Effector memory CD8-positive, alpha-beta T cell (primary cell): ENCODE data around the gene MAPRE2.
A peak's percentile ranks its signal among the peaks of the same experiment; 100 is the strongest.

Experiments used
- ATAC-seq: fragments of 150-1000 bp; cut with Tn5 transposase; replicated peaks from 2 replicates; pipeline ENCODE4 v1.10.0; 2021; ENCODE audit warnings: mild to moderate bottlenecking, moderate library complexity
- DNase-seq, 3 experiments: peaks; one replicate each; pipeline ENCODE4 v3.0.0; 2021
- H3K27ac Mint-ChIP-seq, 2 donors: one replicate each; pipeline ENCODE4 v1.8.0; 2022; ENCODE audit warnings: mild to moderate bottlenecking in 2 of 2, mixed read lengths in 2 of 2, moderate library complexity in 2 of 2
- H3K27me3 Mint-ChIP-seq, 2 donors: one replicate each; pipeline ENCODE4 v1.8.0; 2022; ENCODE audit warnings: mixed read lengths in 2 of 2
- H3K36me3 Mint-ChIP-seq: one replicate; pipeline ENCODE4 v1.8.0; 2022; ENCODE audit warnings: mild to moderate bottlenecking, moderate library complexity, mixed read lengths; ENCODE audit not compliant: insufficient read depth
- H3K4me1 Mint-ChIP-seq, 2 donors: one replicate each; pipeline ENCODE4 v1.8.0; 2022; ENCODE audit warnings: low read depth in 2 of 2, mixed read lengths in 2 of 2
- H3K4me3 Mint-ChIP-seq, 2 donors: one replicate each; pipeline ENCODE4 v1.8.0; 2022; ENCODE audit warnings: mild to moderate bottlenecking in 2 of 2, mixed read lengths in 2 of 2, moderate library complexity in 2 of 2
- H3K9me3 Mint-ChIP-seq, 2 donors: one replicate each; pipeline ENCODE4 v1.8.0; 2022; ENCODE audit warnings: mixed read lengths in 2 of 2

MAPRE2 gene

DNA sequence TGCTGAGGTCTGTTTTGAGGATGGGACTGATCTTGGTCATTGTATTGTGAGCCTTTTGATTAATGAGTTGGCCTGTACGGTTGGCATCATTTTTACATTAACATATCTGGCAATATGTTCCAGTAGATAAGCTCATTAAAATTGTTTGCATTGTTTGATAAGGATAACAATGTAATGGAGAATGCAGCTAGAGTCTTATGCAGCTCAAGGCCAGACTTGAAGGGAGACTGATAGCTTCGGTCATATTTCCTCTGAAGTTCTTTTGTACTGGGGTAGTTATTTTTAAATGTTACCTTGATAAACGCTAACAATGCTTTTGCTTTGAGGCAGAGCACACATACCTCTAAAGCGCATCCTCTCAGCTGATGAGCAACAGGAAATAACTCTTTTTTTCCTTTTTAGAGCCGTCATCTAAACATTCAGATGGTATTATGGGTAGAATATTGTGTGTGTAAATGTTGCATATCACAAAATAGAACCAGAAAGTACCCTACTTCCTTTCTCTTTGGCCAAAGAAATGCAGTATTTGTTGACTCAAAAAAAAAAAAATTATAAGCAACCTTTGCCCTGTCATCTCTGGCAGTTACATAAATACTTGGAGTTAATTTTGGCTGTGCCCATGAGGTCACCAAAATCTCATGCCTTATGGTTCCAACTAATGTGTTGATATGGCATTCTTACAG is 1.3 kb downstream of the MAPRE2 start:
- Mint-ChIP-seq H3K27ac (peak overlapping the region; percentile 97 to 99), H3K4me3 (peak overlapping the region; percentile 83 to 91), H3K4me1 (peaks cover 45 to 70% of the 10 kb centered on the region in 2 donors), H3K36me3 (peaks cover 39% of the 10 kb centered on the region), H3K27me3 (no peaks in the 10 kb centered on the region), H3K9me3 (no peaks in the 10 kb centered on the region)
- ATAC-seq (peak; percentile 55), DNase-seq (peak; percentile 18 to 37 (median 21))

GRCh38 chr18:35043207-35043606 is 2.0 kb downstream of the MAPRE2 start:
- H3K27me3 Mint-ChIP-seq = no peaks in the 10 kb centered on the region
- peaks cover 39% of the 10 kb centered on the region for H3K36me3 Mint-ChIP-seq
- DNase-seq (no peak), ATAC-seq (no peak)
- no peaks in the 10 kb centered on the region for H3K9me3 Mint-ChIP-seq
- H3K4me3 Mint-ChIP-seq = peak overlapping the region; percentile 83 to 91
- peak overlapping the region; percentile 97 to 99 for H3K27ac Mint-ChIP-seq
- peaks cover 46 to 69% of the 10 kb centered on the region in 2 donors for H3K4me1 Mint-ChIP-seq

- peak overlapping the region; percentile 29 to 83 for H3K4me3 Mint-ChIP-seq
- peaks cover 43% of the 10 kb centered on the region for H3K36me3 Mint-ChIP-seq
- no peaks in the 10 kb centered on the region for H3K9me3 Mint-ChIP-seq
- ATAC-seq = no peak
- H3K27me3 Mint-ChIP-seq = no peaks in the 10 kb centered on the region
- no peak for DNase-seq
- peak overlapping the region; percentile 78 to 99 for H3K27ac Mint-ChIP-seq
- H3K4me1 Mint-ChIP-seq = peaks cover 54 to 76% of the 10 kb centered on the region in 2 donors
Measured at GRCh38 chr18:35045121-35045520, 3.9 kb downstream of the MAPRE2 start.

GRCh38 chr18:35045806-35046205 is 4.6 kb downstream of the MAPRE2 start:
- no peak for DNase-seq
- peak overlapping the region; percentile 16 to 29 for H3K4me3 Mint-ChIP-seq
- H3K9me3 Mint-ChIP-seq = no peaks in the 10 kb centered on the region
- H3K27ac Mint-ChIP-seq = peak overlapping the region; percentile 52 to 78
- no peak for ATAC-seq
- H3K27me3 Mint-ChIP-seq = no peaks in the 10 kb centered on the region
- peaks cover 44% of the 10 kb centered on the region for H3K36me3 Mint-ChIP-seq
- H3K4me1 Mint-ChIP-seq = peaks cover 59 to 77% of the 10 kb centered on the region in 2 donors

GRCh38 chr18:35047697-35048292 is 6.6 kb downstream of the MAPRE2 start:
- DNase-seq (no peak), ATAC-seq (no peak)
- Mint-ChIP-seq H3K9me3 (no peaks in the 10 kb centered on the region), H3K4me1 (peaks cover 66 to 80% of the 10 kb centered on the region in 2 donors), H3K4me3 (no peak overlapping the region), H3K27ac (peak overlapping the region in 1 of 2 donors; percentile 52), H3K27me3 (no peaks in the 10 kb centered on the region), H3K36me3 (peaks cover 33% of the 10 kb centered on the region)

GRCh38 chr18:35049111-35050027 is 8.2 kb downstream of the MAPRE2 start:
- peaks cover 20% of the 10 kb centered on the region for H3K36me3 Mint-ChIP-seq
- peaks cover 59 to 79% of the 10 kb centered on the region in 2 donors for H3K4me1 Mint-ChIP-seq
- ATAC-seq (no peak), DNase-seq (no peak)
- peak overlapping the region; percentile 74 to 79 for H3K4me3 Mint-ChIP-seq
- H3K27me3 Mint-ChIP-seq = no peaks in the 10 kb centered on the region
- H3K9me3 Mint-ChIP-seq = no peaks in the 10 kb centered on the region
- H3K27ac Mint-ChIP-seq = peak overlapping the region; percentile 80 to 90

DNA sequence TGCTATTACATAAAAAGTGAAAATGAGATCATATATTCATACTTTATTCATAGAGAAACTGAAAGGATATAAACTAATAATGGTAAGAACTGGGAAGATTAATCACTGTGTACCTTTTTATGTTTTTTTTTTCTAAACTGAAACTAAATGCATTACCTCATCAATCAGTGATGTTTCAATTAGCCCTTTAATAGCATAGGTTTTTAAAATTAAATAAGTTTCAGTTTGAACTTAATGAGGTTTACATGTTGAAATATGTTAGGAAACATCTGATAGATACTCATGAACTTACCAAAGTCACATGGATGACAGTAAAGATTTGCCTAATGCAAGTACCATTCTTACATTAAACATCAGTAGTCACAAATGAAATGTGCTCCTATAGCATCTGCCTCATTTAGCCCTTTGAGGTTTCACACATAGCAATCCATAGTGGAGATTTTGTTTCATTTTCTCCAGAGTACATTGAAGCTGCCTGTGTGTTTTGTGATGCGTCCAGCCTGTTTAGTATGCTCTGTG is 8.9 kb downstream of the MAPRE2 start:
- DNase-seq (no peak), ATAC-seq (peak; percentile 69)
- H3K9me3 Mint-ChIP-seq = no peaks in the 10 kb centered on the region
- H3K27ac Mint-ChIP-seq = peak overlapping the region; percentile 80 to 90
- no peaks in the 10 kb centered on the region for H3K27me3 Mint-ChIP-seq
- H3K4me3 Mint-ChIP-seq = peak overlapping the region; percentile 74 to 79
- peaks cover 19% of the 10 kb centered on the region for H3K36me3 Mint-ChIP-seq
- peaks cover 54 to 77% of the 10 kb centered on the region in 2 donors for H3K4me1 Mint-ChIP-seq

DNA sequence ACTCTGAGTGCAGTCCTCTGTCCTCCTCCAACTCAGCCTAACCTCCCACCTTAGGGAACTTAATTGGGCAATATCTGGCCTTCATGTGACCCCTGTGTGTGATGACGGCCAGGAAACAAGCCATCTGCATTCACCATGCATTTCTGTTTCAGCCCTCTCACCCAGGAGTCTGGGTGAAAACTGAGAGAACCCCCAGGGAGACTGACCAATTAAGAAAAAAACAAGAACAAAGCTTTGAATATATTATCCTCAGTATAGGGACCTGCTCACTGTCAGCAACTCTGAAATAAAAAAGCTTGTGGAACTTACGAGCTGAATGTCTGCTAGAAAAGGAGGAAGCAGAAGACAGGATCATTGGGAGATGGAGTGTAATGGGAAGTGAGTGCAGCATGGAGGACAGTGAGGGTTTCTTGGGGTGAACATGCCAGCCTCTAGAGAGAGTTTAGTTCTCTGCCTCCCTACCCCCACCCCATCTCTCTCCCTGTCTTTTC is 9.5 kb downstream of the MAPRE2 start:
- peaks cover 21% of the 10 kb centered on the region for H3K36me3 Mint-ChIP-seq
- DNase-seq (no peak), ATAC-seq (peak; percentile 8)
- H3K4me3 Mint-ChIP-seq = peak overlapping the region; percentile 36 to 57
- H3K9me3 Mint-ChIP-seq = no peaks in the 10 kb centered on the region
- H3K4me1 Mint-ChIP-seq = peaks cover 53 to 73% of the 10 kb centered on the region in 2 donors
- peak overlapping the region; percentile 80 to 90 for H3K27ac Mint-ChIP-seq
- H3K27me3 Mint-ChIP-seq = no peaks in the 10 kb centered on the region

GRCh38 chr18:35051641-35052377 is 10.6 kb downstream of the MAPRE2 start:
- no peak for DNase-seq
- H3K9me3 Mint-ChIP-seq = no peaks in the 10 kb centered on the region
- H3K27ac Mint-ChIP-seq = peak overlapping the region; percentile 29 to 35
- no peak overlapping the region for H3K4me3 Mint-ChIP-seq
- peaks cover 49 to 66% of the 10 kb centered on the region in 2 donors for H3K4me1 Mint-ChIP-seq
- no peak for ATAC-seq
- peaks cover 21% of the 10 kb centered on the region for H3K36me3 Mint-ChIP-seq
- H3K27me3 Mint-ChIP-seq = no peaks in the 10 kb centered on the region

- Mint-ChIP-seq H3K27ac (no peak overlapping the region), H3K9me3 (no peaks in the 10 kb centered on the region), H3K4me1 (peaks cover 47 to 69% of the 10 kb centered on the region in 2 donors), H3K36me3 (peaks cover 21% of the 10 kb centered on the region), H3K4me3 (no peak overlapping the region), H3K27me3 (no peaks in the 10 kb centered on the region)
- ATAC-seq (no peak), DNase-seq (no peak)
Measured at GRCh38 chr18:35054401-35054800, 13.2 kb downstream of the MAPRE2 start.

- Mint-ChIP-seq H3K9me3 (no peaks in the 10 kb centered on the region), H3K36me3 (peaks cover 27% of the 10 kb centered on the region), H3K4me1 (peaks cover 51 to 69% of the 10 kb centered on the region in 2 donors), H3K27ac (peak overlapping the region in 1 of 2 donors; percentile 46), H3K4me3 (no peak overlapping the region), H3K27me3 (no peaks in the 10 kb centered on the region)
- DNase-seq (no peak), ATAC-seq (no peak)
Measured at GRCh38 chr18:35055105-35055504, 13.9 kb downstream of the MAPRE2 start.

- no peak overlapping the region for H3K4me3 Mint-ChIP-seq
- ATAC-seq (no peak), DNase-seq (no peak)
- peaks cover 48 to 66% of the 10 kb centered on the region in 2 donors for H3K4me1 Mint-ChIP-seq
- H3K9me3 Mint-ChIP-seq = no peaks in the 10 kb centered on the region
- no peaks in the 10 kb centered on the region for H3K27me3 Mint-ChIP-seq
- H3K27ac Mint-ChIP-seq = peak overlapping the region in 1 of 2 donors; percentile 46
- H3K36me3 Mint-ChIP-seq = peaks cover 24% of the 10 kb centered on the region
Measured at GRCh38 chr18:35055726-35056125, 14.5 kb downstream of the MAPRE2 start.
